SKM-1 (cell line): ENCODE measurements around the gene NPAS3.

Experiments used
- DNase-seq: peaks from one replicate; lab custom pipeline; 2025; ENCODE audit not compliant: unreplicated experiment; lab: John Stamatoyannopoulos, UW

NPAS3 gene

GRCh38 chr14:33315217-33315616 lies 376.5 kb downstream of the NPAS3 start:
- no peak for DNase-seq

GRCh38 chr14:33315721-33316120 lies 377.0 kb downstream of the NPAS3 start:
- no peak for DNase-seq

- DNase-seq, result no peak
Observed at GRCh38 chr14:33317675-33318074, 379.0 kb downstream of the NPAS3 start.

GRCh38 chr14:33323979-33324378 lies 385.3 kb downstream of the NPAS3 start:
- no peak for DNase-seq

- DNase-seq, result no peak
Observed at GRCh38 chr14:33331176-33331949, 392.7 kb downstream of the NPAS3 start.

GRCh38 chr14:33332497-33332896 lies 393.8 kb downstream of the NPAS3 start:
- no peak for DNase-seq

- no peak for DNase-seq
Observed at GRCh38 chr14:33335366-33335765, 396.7 kb downstream of the NPAS3 start.

- DNase-seq, result no peak
Observed at GRCh38 chr14:33342299-33342974, 403.8 kb downstream of the NPAS3 start.

GRCh38 chr14:33343016-33343415 lies 404.3 kb downstream of the NPAS3 start:
- no peak for DNase-seq

- DNase-seq, result no peak
Observed at GRCh38 chr14:33347796-33348195, 409.1 kb downstream of the NPAS3 start.

- no peak for DNase-seq
Observed at GRCh38 chr14:33348510-33348909, 409.8 kb downstream of the NPAS3 start.

GRCh38 chr14:33349871-33350270 lies 411.2 kb downstream of the NPAS3 start:
- DNase-seq, result no peak

GRCh38 chr14:33350366-33350990 lies 411.8 kb downstream of the NPAS3 start:
- no peak for DNase-seq

- no peak for DNase-seq
Observed at GRCh38 chr14:33352821-33353220, 414.1 kb downstream of the NPAS3 start.

GRCh38 chr14:33356181-33356580 lies 417.5 kb downstream of the NPAS3 start:
- no peak for DNase-seq

GRCh38 chr14:33357225-33358010 lies 418.7 kb downstream of the NPAS3 start:
- no peak for DNase-seq

GRCh38 chr14:33359288-33359881 lies 420.7 kb downstream of the NPAS3 start:
- no peak for DNase-seq

- DNase-seq, result no peak
Observed at GRCh38 chr14:33362934-33363333, 424.3 kb downstream of the NPAS3 start.

GRCh38 chr14:33363682-33364081 lies 425.0 kb downstream of the NPAS3 start:
- no peak for DNase-seq

GRCh38 chr14:33364466-33364865 lies 425.8 kb downstream of the NPAS3 start:
- DNase-seq, result no peak

- no peak for DNase-seq
Observed at GRCh38 chr14:33369041-33369440, 430.4 kb downstream of the NPAS3 start.
